C4-2B (cell line): ENCODE results near the gene INAFM1.
"Not testable (repeated sequence)": the region's sequence is repeated elsewhere in the genome, so short reads cannot be mapped to it uniquely, and the experiment has no call there.

ENCODE experiments used
- CTCF ChIP-seq: fragments of 450-650 bp; conservative IDR thresholded peaks from 2 replicates; pipeline ENCODE4 v1.5.1; 2017; ENCODE audit warnings: mild to moderate bottlenecking
- ZFX ChIP-seq: fragments of 450-650 bp; IDR thresholded peaks from 2 replicates; pipeline ENCODE4 v1.6.1; 2017

- TF ChIP-seq CTCF, ZFX: not testable (repeated sequence)
Measured at GRCh38 chr19:47276513-47276912, 1.8 kb downstream of the INAFM1 start.
